GM12878 (cell line): ENCODE data around the gene WEE2. TPM values are rescaled to one million over a fixed set of nuclear protein-coding genes. Genes with fewer than 3 reads are reported as not detected.

ENCODE experiments used
- ATAC-seq: fragments of 200-7000 bp; cut with Tn5 transposase; 3 replicates; pipeline ENCODE4 v1.9.1; 2020; ENCODE audit warnings: mild to moderate bottlenecking, moderate library complexity
- BruUV-seq: library from RNA; stranded (reverse); fragments of 400-500 nt; replicated peaks from 2 replicates; lab custom pipeline; 2021; lab: Mats Ljungman, UMichigan
- CTCF ChIA-PET: fragments of 300-600 bp; sonication (Branson Sonifier 250); formaldehyde crosslinking; extraction: SDS; loops from one replicate; lab custom pipeline; 2021; ENCODE audit warnings: inconsistent platforms; lab: Yijun Ruan, JAX
- POLR2A ChIA-PET: fragments of 350-600 bp; formaldehyde crosslinking; extraction: SDS; loops from one replicate; lab custom pipeline; 2021; ENCODE audit warnings: inconsistent platforms; lab: Charles Lee
- RAD21 ChIA-PET: fragments of 300-600 bp; sonication (Branson Sonifier 250); formaldehyde crosslinking; loops from one replicate; lab custom pipeline; 2023; ENCODE audit warnings: antibody characterized with exemption; ENCODE audit not compliant: unreplicated experiment; lab: Charles Lee
- SMC1A ChIA-PET: fragments of 300-600 bp; sonication (Branson Sonifier 250); formaldehyde crosslinking; loops from one replicate; lab custom pipeline; 2023; ENCODE audit not compliant: unreplicated experiment, uncharacterized antibody; lab: Charles Lee
- DNase-seq: peaks from one replicate; pipeline ENCODE4 v3.0.0-alpha.2; 2011; ENCODE audit warnings: low read depth, low spot score
- FAIRE-seq: peaks from 3 replicates; lab custom pipeline; 2011; peaks lifted over from hg19 to GRCh38; lab: Jason Lieb, UNC
- H2AFZ ChIP-seq: 2 replicates; pipeline ENCODE4 v1.6.0; 2011; ENCODE audit warnings: low read depth, low read length, control low read depth; ENCODE audit not compliant: control insufficient read depth
- H3K27ac ChIP-seq: 2 replicates; pipeline ENCODE4 v1.5.1; 2011; ENCODE audit warnings: control low read depth; ENCODE audit not compliant: control insufficient read depth, insufficient read depth
- H3K27me3 ChIP-seq, 2 experiments: replicated peaks in 1 of 2; 2 replicates each; pipeline versions ENCODE4 v1.6.0 to v1.6.1; 2011; ENCODE audit warnings: low read length in 1 of 2; ENCODE audit not compliant: control insufficient read depth in 2 of 2, insufficient read depth in 2 of 2
- H3K36me3 ChIP-seq, 2 experiments: 2 replicates each; pipeline ENCODE4 v1.5.1; 2011; ENCODE audit warnings: low read length in 1 of 2; ENCODE audit not compliant: control insufficient read depth in 2 of 2, insufficient read depth in 2 of 2
- H3K4me1 ChIP-seq: 2 replicates; pipeline ENCODE4 v1.6.1; 2011; ENCODE audit warnings: mild to moderate bottlenecking, low read length, moderate library complexity, mixed read lengths; ENCODE audit not compliant: control insufficient read depth, insufficient read depth
- H3K4me2 ChIP-seq: 2 replicates; pipeline ENCODE4 v1.6.0; 2011; ENCODE audit warnings: control low read depth; ENCODE audit not compliant: control insufficient read depth, insufficient read depth
- H3K4me3 ChIP-seq: fragments of 200-600 bp; sonication (generic); 2 replicates; pipeline ENCODE4 v1.5.1; 2016
- H3K79me2 ChIP-seq: 2 replicates; pipeline ENCODE4 v1.6.0; 2011; ENCODE audit warnings: low read length; ENCODE audit not compliant: control insufficient read depth, insufficient read depth
- H3K9ac ChIP-seq: 2 replicates; pipeline ENCODE4 v1.8.0; 2011; ENCODE audit warnings: low read length, control low read depth, mixed read lengths; ENCODE audit not compliant: control insufficient read depth, insufficient read depth
- H3K9me3 ChIP-seq: replicated peaks from 3 replicates; pipeline ENCODE4 v1.5.1; 2011; ENCODE audit warnings: mild to moderate bottlenecking, low read length; ENCODE audit not compliant: control insufficient read depth, insufficient read depth
- H4K20me1 ChIP-seq: 2 replicates; pipeline ENCODE4 v1.6.0; 2011; ENCODE audit not compliant: control insufficient read depth, insufficient read depth
- ATF7 ChIP-seq: fragments of 450-650 bp; IDR thresholded peaks from 2 replicates; pipeline ENCODE4 v1.6.1; 2016; ENCODE audit warnings: low read depth, mild to moderate bottlenecking
- TCF3 ChIP-seq: IDR thresholded peaks from 2 replicates; pipeline ENCODE4 v1.6.1; 2012; ENCODE audit warnings: low read depth, mild to moderate bottlenecking, low read length, borderline replicate concordance; ENCODE audit not compliant: insufficient read depth
- WGBS: methylation state at CpG from one replicate; pipeline ENCODE4 v1.1.6; 2016; ENCODE audit warnings: low lambda C conversion rate; ENCODE audit not compliant: insufficient replicate concordance, insufficient coverage; ENCODE audit errors: missing lambda C conversion rate; 5-methylcytosine and 5-hydroxymethylcytosine counted together
- in situ Hi-C: fragments of 300-500 bp; cut with MboI; formaldehyde crosslinking; loops from 9 replicates; pipeline ENCODE4 v1.14.3; 2018; ENCODE audit warnings: mixed read lengths
- intact Hi-C: fragments of 100-400 bp; cut with micrococcal nuclease; formaldehyde crosslinking; loops from one replicate; pipeline ENCODE4 v1.14.2; 2022; ENCODE audit not compliant: unreplicated experiment
- polyA plus RNA-seq, 11 experiments: library from polyadenylated mRNA; depleted of rRNA in 4 of 11; unstranded in 6 of 11; stranded (reverse) in 5 of 11; fragments of >200 nt; fragmentation: Nextera tagmentation in 4 of 11; fragmentation: Illumina TruSeq in 1 of 11; extraction: Ambion mirVana in 4 of 11; extraction: Trizol in 1 of 11; gene quantifications; 1 replicate in 1 of 11; 2 replicates in 10 of 11; pipeline versions ENCODE4 v1.2.1 to v1.2.3, GENCODE V29; 2011 to 2016; ENCODE audit warnings: inconsistent platforms in 2 of 11, missing spikeins in 2 of 11, low read depth in 1 of 11
- total RNA-seq, 4 experiments: library from RNA; depleted of rRNA in 3 of 4; stranded (reverse); fragments of >200 nt in 3 of 4; fragmentation: Illumina TruSeq in 1 of 4; extraction: Trizol in 1 of 4; gene quantifications; 2 replicates each; pipeline versions ENCODE4 v1.2.1 to v1.2.3, GENCODE V29; 2013 to 2021
- TF ChIP-seq, protein P1 (sequence below): IDR thresholded peaks from 2 replicates; pipeline ENCODE4 v1.6.1; 2011; ENCODE audit warnings: mild to moderate bottlenecking, low read depth, low read length, moderate library complexity; ENCODE audit not compliant: insufficient replicate concordance
- TF ChIP-seq, protein P2 (sequence below): fragments of 450-650 bp; IDR thresholded peaks from 2 replicates; pipeline ENCODE4 v1.6.1; 2017; ENCODE audit warnings: borderline replicate concordance

WEE2 gene
- total and polyA plus RNA-seq, 10 of the 15 experiments (the other 5 are each of a cell fraction or from before 2014, with no cell fraction given), result 0.02 to 0.03 (median 0.03) TPM; not detected in 7

DNA sequence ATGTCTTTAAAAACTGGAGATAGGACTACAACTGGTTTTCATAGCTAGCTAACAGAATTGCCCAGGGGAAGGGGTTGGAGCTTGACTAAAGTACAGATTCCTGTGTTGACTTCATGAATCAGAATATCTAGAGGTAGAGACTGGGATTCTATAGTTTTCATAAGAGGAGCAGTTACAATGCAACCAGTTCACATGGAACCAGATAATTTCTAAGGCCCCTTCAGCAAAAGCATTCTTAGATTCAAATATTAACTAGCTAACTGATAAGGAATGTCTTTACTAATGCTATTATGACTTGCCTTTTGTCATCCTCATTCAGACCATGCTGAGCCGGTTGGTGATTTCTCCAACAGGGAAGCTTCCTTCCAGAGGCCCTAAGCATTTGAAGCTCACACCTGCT, 5.7 kb downstream of the WEE2 start:
- ChIA-PET POLR2A (no interaction called here), SMC1A (interaction anchor here (0.9 to 2.2 kb wide), 5 partner anchors 10 to 38 kb away, joined by 3 to 6 read pairs (median 5); partner anchors contain the start of gene SSBP1), CTCF (interaction anchor here (1.1 to 2.5 kb wide), 4 partner anchors 11 to 60 kb away, joined by 3 to 12 read pairs (median 7); partner anchors contain the start of gene SSBP1), RAD21 (no interaction called here)
- no peaks in the 10 kb centered on the region for H3K79me2 ChIP-seq
- H2AFZ ChIP-seq, result no peak overlapping the region
- H3K4me1 ChIP-seq, result no peaks in the 10 kb centered on the region
- FAIRE-seq (no peak), DNase-seq (no peak)
- WGBS, result 100% methylated on average over 1 of the region's 1 CpG
- H3K27me3 ChIP-seq, result no peaks in the 10 kb centered on the region; a peak in 1 of 4 replicates
- no peak overlapping the region for H3K9ac ChIP-seq
- TF ChIP-seq, protein P1, sequence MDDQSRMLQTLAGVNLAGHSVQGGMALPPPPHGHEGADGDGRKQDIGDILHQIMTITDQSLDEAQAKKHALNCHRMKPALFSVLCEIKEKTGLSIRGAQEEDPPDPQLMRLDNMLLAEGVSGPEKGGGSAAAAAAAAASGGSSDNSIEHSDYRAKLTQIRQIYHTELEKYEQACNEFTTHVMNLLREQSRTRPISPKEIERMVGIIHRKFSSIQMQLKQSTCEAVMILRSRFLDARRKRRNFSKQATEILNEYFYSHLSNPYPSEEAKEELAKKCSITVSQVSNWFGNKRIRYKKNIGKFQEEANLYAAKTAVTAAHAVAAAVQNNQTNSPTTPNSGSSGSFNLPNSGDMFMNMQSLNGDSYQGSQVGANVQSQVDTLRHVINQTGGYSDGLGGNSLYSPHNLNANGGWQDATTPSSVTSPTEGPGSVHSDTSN, result no peak
- TF ChIP-seq ATF7 (no peak), TCF3 (no peak)
- TF ChIP-seq, protein P2, sequence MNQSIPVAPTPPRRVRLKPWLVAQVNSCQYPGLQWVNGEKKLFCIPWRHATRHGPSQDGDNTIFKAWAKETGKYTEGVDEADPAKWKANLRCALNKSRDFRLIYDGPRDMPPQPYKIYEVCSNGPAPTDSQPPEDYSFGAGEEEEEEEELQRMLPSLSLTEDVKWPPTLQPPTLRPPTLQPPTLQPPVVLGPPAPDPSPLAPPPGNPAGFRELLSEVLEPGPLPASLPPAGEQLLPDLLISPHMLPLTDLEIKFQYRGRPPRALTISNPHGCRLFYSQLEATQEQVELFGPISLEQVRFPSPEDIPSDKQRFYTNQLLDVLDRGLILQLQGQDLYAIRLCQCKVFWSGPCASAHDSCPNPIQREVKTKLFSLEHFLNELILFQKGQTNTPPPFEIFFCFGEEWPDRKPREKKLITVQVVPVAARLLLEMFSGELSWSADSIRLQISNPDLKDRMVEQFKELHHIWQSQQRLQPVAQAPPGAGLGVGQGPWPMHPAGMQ, result no peak
- TF ChIP-seq, all 136 proteins: peak for 0
- in situ Hi-C loops, result no loop called here
- intact Hi-C loops, result no loop called here
- BruUV-seq, result no TSS peak
- Histone ChIP-seq H3K27ac (no peak overlapping the region), H3K4me3 (no peak overlapping the region), H4K20me1 (no peaks in the 10 kb centered on the region), H3K36me3 (no peaks in the 10 kb centered on the region), H3K4me2 (no peak overlapping the region), H3K9me3 (no peaks in the 10 kb centered on the region)
- ATAC-seq, result no peak
